Tibial artery (tissue), 4 donors: ENCODE measurements around the gene TNC.

Experiments used
- DNase-seq, 2 donors: peaks; one replicate each; pipeline ENCODE4 v3.0.0-alpha.2; 2019
- H3K27ac ChIP-seq, 2 donors: fragments of 200-600 bp; sonication (generic) in 1 of 2; 1 replicate in 1 of 2; 2 replicates in 1 of 2; pipeline ENCODE4 v1.5.1; 2018 to 2019; ENCODE audit warnings: mild to moderate bottlenecking in 1 of 2
- H3K27me3 ChIP-seq, 2 donors: fragments of 200-600 bp; sonication (generic) in 1 of 2; one replicate each; pipeline versions ENCODE4 v1.5.1 to v1.6.0; 2016 to 2019
- H3K36me3 ChIP-seq, 3 donors: fragments of 200-600 bp; sonication (generic) in 2 of 3; one replicate each; pipeline ENCODE4 v1.5.1; 2016 to 2019; ENCODE audit warnings: mild to moderate bottlenecking in 2 of 3
- H3K4me1 ChIP-seq, 4 donors: fragments of 200-600 bp; sonication (generic) in 2 of 4; 1 replicate in 3 of 4; 2 replicates in 1 of 4; pipeline ENCODE4 v1.5.1; 2016 to 2019
- H3K4me3 ChIP-seq, 2 donors: fragments of 200-600 bp; sonication (generic) in 1 of 2; 1 replicate in 1 of 2; 2 replicates in 1 of 2; pipeline ENCODE4 v1.5.1; 2018 to 2019; ENCODE audit warnings: mild to moderate bottlenecking in 2 of 2
- H3K9me3 ChIP-seq, 3 donors: fragments of 200-600 bp; sonication (generic) in 1 of 3; one replicate each; pipeline ENCODE4 v1.5.1; 2016 to 2019
- intact Hi-C: fragments of 100-400 bp; cut with DNase I; formaldehyde crosslinking; loops from one replicate; pipeline ENCODE4 v1.15.0; 2023; ENCODE audit warnings: low total_unique reads
- TF ChIP-seq, protein P1 (sequence below), 2 experiments: fragments of 200-600 bp in 1 of 2; fragments of 450-650 bp in 1 of 2; IDR thresholded peaks; one replicate each; pipeline ENCODE4 v1.5.1; 2017 to 2019; ENCODE audit warnings: antibody characterized with exemption in 2 of 2, mild to moderate bottlenecking in 1 of 2, moderate library complexity in 1 of 2

Gene TNC

DNA sequence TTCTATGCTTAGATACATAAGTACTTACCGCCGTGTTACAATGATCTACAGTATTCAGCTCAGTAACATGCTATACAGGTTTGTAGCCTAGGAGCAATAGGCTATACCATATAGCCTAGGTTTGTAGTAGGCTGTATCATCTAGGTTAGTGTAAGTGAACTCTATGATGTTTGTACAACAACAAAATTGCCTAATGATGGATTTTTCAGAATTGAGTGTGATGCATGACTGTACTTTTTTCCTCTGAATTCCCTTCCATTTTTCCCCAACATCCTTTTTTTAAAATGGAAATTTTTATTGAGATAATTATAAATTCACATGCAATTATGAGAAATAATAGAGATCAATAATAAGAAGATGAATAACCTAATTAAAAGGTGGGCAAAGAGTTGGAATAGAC lies 119.6 kb downstream of the TNC start:
- no peak for DNase-seq
- TF ChIP-seq, protein P1, sequence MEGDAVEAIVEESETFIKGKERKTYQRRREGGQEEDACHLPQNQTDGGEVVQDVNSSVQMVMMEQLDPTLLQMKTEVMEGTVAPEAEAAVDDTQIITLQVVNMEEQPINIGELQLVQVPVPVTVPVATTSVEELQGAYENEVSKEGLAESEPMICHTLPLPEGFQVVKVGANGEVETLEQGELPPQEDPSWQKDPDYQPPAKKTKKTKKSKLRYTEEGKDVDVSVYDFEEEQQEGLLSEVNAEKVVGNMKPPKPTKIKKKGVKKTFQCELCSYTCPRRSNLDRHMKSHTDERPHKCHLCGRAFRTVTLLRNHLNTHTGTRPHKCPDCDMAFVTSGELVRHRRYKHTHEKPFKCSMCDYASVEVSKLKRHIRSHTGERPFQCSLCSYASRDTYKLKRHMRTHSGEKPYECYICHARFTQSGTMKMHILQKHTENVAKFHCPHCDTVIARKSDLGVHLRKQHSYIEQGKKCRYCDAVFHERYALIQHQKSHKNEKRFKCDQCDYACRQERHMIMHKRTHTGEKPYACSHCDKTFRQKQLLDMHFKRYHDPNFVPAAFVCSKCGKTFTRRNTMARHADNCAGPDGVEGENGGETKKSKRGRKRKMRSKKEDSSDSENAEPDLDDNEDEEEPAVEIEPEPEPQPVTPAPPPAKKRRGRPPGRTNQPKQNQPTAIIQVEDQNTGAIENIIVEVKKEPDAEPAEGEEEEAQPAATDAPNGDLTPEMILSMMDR (IDR thresholded peaks at IDR 0.05) = no peak
- no peak overlapping the region for H3K27ac ChIP-seq
- H3K4me3 ChIP-seq = no peak overlapping the region
- peaks cover 0 to 8% of the 10 kb centered on the region in 2 donors for H3K27me3 ChIP-seq
- H3K4me1 ChIP-seq = no peaks in the 10 kb centered on the region
- intact Hi-C loops = no loop called here
- no peaks in the 10 kb centered on the region for H3K9me3 ChIP-seq
- H3K36me3 ChIP-seq = no peaks in the 10 kb centered on the region

DNA sequence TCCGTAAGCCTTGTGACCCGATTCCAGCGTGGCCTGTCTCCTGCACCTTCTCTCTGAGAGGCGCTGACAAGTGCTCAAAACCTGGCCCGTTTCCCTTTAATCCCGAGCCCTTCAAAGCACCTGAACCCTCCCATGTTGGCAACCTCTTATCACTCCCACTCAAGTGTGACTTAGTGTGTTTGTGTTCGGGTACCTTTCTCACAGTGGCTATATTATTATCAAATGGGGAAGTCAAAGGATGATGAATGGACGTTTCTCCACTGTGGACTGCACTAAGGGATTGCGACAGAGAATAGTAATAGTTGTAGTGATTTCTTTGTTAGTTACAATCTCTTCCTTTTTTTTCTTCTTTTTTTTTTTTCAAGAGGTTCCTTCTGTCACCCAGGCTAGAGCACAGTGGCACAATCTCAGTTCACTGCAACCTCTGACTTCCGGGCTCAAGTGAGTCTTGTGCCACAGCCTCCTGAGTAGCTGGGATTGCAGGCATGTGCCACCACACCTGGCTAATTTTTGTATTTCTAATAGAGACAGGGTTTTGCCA lies 122.2 kb downstream of the TNC start:
- H3K9me3 ChIP-seq = no peaks in the 10 kb centered on the region
- no peak for DNase-seq
- H3K27ac ChIP-seq = no peak overlapping the region

DNA sequence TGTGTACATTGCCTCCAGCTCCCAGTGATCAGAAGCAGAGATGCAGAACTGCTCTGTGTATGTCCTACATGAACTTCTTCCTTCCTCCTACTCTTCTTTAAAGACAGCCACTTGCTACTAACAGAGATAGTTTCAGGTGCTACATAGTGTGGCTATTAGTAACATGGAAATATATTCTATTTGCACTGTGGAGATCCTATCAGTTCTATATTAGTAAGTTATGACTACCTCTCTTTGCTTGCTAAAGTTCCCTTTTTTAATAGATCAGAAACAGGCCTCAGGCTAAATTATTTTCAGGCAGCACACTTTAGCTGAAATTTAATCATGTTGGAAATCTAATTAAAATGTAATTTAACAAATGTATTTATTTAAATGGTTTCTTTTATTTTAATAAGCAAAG lies 123.2 kb downstream of the TNC start:
- Histone ChIP-seq H3K4me1 (no peaks in the 10 kb centered on the region), H3K4me3 (no peak overlapping the region), H3K27ac (no peak overlapping the region), H3K27me3 (peaks cover 0 to 4% of the 10 kb centered on the region in 2 donors), H3K9me3 (no peaks in the 10 kb centered on the region), H3K36me3 (no peaks in the 10 kb centered on the region)
- TF ChIP-seq, protein P1 (IDR thresholded peaks at IDR 0.05) = no peak
- intact Hi-C loops = no loop called here
- no peak for DNase-seq

More for the DNA sequence above, 122.2 kb downstream of the TNC start:
- H3K4me1 ChIP-seq = no peaks in the 10 kb centered on the region
- H3K27me3 ChIP-seq = peaks cover 0 to 8% of the 10 kb centered on the region in 2 donors
- intact Hi-C loops = no loop called here
- TF ChIP-seq, protein P1 (IDR thresholded peaks at IDR 0.05) = no peak
- H3K4me3 ChIP-seq = no peak overlapping the region
- no peaks in the 10 kb centered on the region for H3K36me3 ChIP-seq

DNA sequence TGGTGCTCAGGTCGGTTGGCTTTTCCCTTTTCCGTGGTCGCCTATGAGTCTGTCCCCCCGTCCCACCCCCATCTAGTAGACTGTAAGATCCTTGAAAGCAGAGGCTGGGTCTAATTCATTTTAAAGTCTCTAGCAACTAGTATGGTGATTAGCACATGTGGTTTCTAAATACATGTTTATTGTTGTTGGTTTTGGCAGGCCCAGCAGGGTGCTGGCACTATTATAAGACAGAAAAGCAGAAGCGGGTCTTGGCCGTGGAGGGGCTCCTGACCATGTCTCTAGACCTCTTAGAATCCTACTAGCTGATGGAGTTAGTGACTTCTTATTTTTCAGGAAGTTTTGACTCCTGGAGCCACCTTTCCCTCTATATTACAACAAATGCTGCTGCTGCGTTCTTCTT lies 126.1 kb downstream of the TNC start:
- no peak overlapping the region for H3K27ac ChIP-seq
- H3K9me3 ChIP-seq = no peaks in the 10 kb centered on the region
- peaks cover 0 to 2% of the 10 kb centered on the region in 2 donors for H3K27me3 ChIP-seq
- H3K4me3 ChIP-seq = no peak overlapping the region
- H3K4me1 ChIP-seq = no peaks in the 10 kb centered on the region
- TF ChIP-seq, protein P1 (IDR thresholded peaks at IDR 0.05) = no peak
- intact Hi-C loops = no loop called here
- no peaks in the 10 kb centered on the region for H3K36me3 ChIP-seq
- DNase-seq = no peak

DNA sequence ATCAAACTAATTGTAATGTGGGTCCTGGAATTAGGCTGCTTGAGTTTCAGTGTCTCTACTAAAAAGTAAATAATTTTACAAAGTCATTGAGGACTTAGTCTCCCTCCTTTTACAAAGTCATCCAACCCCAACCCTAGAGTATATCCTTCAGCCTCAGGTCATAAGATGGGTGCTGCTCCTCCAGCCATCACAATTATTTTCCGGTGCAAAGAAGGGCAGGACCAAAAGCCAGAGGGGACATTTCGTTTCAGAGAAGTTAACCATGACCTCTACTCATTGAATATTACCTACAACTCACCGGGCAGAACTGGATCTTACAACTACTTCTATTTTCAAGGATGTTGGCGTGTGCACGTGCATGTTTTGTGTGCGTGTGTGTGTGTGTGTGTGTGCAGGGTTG lies 127.1 kb downstream of the TNC start:
- no peak for DNase-seq
- Histone ChIP-seq H3K27ac (no peak overlapping the region), H3K4me3 (no peak overlapping the region), H3K27me3 (peaks cover 0 to 2% of the 10 kb centered on the region in 2 donors), H3K4me1 (no peaks in the 10 kb centered on the region), H3K36me3 (no peaks in the 10 kb centered on the region), H3K9me3 (no peaks in the 10 kb centered on the region)
- TF ChIP-seq, protein P1 (IDR thresholded peaks at IDR 0.05) = no peak
- intact Hi-C loops = no loop called here
